ACHN (cell line): ENCODE measurements around the gene LPCAT2.

Source experiments
- DNase-seq: peaks from one replicate; pipeline ENCODE4 v3.0.0-alpha.2; 2015
- in situ Hi-C: cut with HindIII; loops from 2 replicates; pipeline ENCODE4 v1.10.0; 2017; ENCODE audit warnings: low sequenced_read_pairs, low pct_ligation_motif_present, low pct_unique_long_range_greater_than_20kb

LPCAT2 gene

DNA sequence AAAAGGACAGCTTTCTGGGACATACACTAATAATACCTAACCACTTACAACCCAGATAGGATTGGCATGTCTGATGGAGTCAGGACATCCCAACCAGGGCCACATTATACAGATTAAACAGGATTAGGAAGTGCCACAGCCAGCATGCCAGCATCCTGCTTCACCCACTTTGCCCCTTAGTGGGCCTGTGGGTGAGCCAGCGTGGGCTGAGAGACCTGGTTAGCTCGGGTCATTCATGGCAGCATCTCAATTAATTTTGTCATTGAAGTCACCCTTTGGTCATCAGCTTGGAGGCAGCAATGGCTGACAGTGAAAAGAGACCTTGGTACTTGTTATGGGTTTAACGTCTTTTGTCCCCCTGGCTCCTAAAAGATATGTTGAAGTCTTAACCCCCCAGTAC lies 117.0 kb downstream of the LPCAT2 start:
- no peak for DNase-seq
- in situ Hi-C loops, result no loop called here

DNA sequence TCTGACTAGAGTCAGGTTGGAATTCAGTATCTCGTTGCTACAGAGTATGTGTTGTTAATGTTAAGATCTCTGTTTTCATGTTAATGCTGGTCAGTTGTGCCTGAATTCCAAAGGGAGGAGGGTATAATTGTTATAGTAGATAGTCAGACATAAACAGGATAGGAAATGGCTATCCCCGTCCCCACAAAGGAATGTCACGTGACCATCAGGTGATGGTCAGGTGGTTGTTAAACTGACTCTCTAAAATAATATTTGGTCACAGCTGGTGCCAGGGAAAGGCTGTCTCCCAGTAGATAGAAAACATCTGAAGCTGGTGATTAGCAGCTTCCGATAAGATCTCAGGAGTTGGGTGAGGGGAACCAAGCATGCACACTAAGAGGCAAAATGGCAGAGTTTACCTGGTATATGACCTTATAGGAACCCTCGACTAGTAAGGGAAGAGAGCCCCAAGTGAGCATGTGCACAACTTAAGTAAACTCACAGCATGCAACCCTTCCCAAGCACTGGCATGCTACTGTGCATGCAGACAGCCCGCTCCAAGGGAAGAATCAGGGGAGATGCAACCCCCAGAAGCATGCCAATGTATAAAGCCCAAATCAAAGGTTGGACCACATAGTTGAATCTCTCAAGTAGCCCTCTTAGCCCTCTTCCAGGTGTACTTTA lies 119.6 kb downstream of the LPCAT2 start:
- in situ Hi-C loops, result no loop called here
- DNase-seq, result no peak

DNA sequence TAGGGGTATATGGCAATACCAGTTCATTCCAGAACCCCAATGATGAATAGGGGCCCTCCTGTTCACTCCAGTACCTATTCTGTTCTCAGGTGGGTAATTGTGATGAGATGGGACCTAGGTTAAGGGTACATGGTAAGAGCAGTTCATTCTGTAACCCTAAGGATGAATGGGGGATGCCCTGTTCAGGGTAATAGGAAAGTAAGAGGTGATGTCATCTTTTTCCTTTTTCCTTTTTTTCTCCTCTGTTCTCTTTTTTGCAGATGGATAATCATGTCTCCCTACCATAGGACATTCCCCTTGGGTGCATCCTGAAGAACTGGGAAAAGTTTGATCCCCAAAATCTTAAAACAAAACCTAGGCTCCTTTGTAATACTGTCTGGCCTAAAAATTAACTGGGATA lies 121.9 kb downstream of the LPCAT2 start:
- in situ Hi-C loops, result no loop called here

DNA sequence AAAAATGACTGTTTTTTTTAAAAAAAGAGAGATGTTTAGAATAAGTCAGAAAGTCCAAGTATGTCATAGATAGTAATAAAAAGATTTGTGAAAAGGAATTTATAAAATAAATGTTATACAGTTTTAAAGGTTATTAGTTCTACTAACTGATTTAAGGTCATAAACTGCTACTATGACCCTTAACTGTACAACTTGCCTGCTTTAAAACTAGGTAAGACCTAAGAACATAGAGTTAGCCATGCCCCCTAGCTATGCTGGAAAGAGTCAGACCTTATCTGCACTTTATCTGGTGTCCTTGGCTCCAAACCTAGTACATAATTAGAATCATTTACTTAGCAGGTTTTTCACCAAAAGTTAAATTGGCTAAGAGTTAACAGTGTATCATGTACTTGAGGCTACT lies 123.4 kb downstream of the LPCAT2 start:
- no peak for DNase-seq
- in situ Hi-C loops, result no loop called here

More for the DNA sequence above, 121.9 kb downstream of the LPCAT2 start:
- DNase-seq, result no peak

DNA sequence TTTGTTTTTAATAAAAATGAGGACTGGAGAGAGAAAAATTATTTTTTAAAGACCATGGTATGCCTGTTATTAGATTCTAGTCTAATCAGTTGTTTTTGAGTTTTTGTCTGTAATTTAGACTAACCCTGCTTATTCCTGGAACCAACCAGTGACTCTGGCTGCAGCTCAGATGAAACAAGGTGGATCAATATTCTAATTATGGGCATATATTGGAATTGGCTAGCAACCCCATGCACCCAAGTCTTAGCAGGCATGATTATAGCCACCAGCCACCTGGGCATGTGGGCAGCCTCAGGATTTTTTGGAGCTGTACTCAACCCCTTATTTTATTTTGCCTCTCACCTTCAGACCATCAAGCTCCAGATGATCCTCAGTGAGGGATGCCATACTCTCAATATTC lies 125.3 kb downstream of the LPCAT2 start:
- DNase-seq, result no peak
- in situ Hi-C loops, result no loop called here
